Uterus (tissue), 4 donors: ENCODE data around the gene HPSE. TPM values are rescaled to one million over a fixed set of nuclear protein-coding genes. Genes with fewer than 3 reads are reported as not detected.

Experiments used
- DNase-seq, 2 donors: peaks; one replicate each; pipeline ENCODE4 v3.0.0-alpha.2; 2019 to 2020
- H3K27ac ChIP-seq, 2 donors: fragments of 200-600 bp; sonication (generic); 1 replicate in 1 of 2; 2 replicates in 1 of 2; pipeline ENCODE4 v1.5.1; 2016 to 2018
- H3K27me3 ChIP-seq, 2 donors: fragments of 200-600 bp; sonication (generic); one replicate each; pipeline ENCODE4 v1.5.1; 2018 to 2019; ENCODE audit warnings: control low read depth in 1 of 2
- H3K36me3 ChIP-seq, 2 donors: fragments of 200-600 bp; sonication (generic); one replicate each; pipeline ENCODE4 v1.5.1; 2019; ENCODE audit warnings: control low read depth in 1 of 2
- H3K4me1 ChIP-seq, 2 donors: fragments of 200-600 bp; sonication (generic); one replicate each; pipeline ENCODE4 v1.5.1; 2018 to 2019; ENCODE audit warnings: control low read depth in 1 of 2
- H3K4me3 ChIP-seq, 2 donors: fragments of 200-600 bp; sonication (generic); 1 replicate in 1 of 2; 2 replicates in 1 of 2; pipeline ENCODE4 v1.5.1; 2018 to 2019; ENCODE audit warnings: mild to moderate bottlenecking in 1 of 2
- H3K9me3 ChIP-seq, 2 donors: fragments of 200-600 bp; sonication (generic); one replicate each; pipeline ENCODE4 v1.5.1; 2019; ENCODE audit warnings: control low read depth in 1 of 2
- POLR2A ChIP-seq, 2 donors: fragments of 450-650 bp; IDR thresholded peaks; one replicate each; pipeline ENCODE4 v1.6.1; 2016; ENCODE audit warnings: antibody characterized with exemption in 2 of 2, mild to moderate bottlenecking in 1 of 2, moderate library complexity in 1 of 2
- intact Hi-C: fragments of 100-400 bp; cut with DNase I; formaldehyde crosslinking; loops from one replicate; pipeline ENCODE4 v1.15.1; 2023; ENCODE audit warnings: low total_unique reads
- total RNA-seq, 4 donors: library from RNA; depleted of rRNA in 3 of 4; stranded (reverse); fragments of >200 nt in 3 of 4; gene quantifications; one replicate each; pipeline versions ENCODE4 v1.1.0 to v1.2.4, GENCODE V29; 2014 to 2023
- TF ChIP-seq, protein P1 (sequence below), 4 experiments: fragments of 200-600 bp in 2 of 4; fragments of 450-650 bp in 2 of 4; sonication (generic) in 2 of 4; IDR thresholded peaks; one replicate each; pipeline ENCODE4 v1.5.1; 2016 to 2019; ENCODE audit warnings: antibody characterized with exemption in 4 of 4, mild to moderate bottlenecking in 2 of 4, moderate library complexity in 1 of 4
- donor health status: DM: yes; HTN: yes; CAD: no.

Gene HPSE
- total RNA-seq, 4 donors from 2014 or later, result 1.3 to 10.2 (median 5.8) TPM

GRCh38 chr4:83339573-83339972 lies 4.9 kb upstream of the HPSE start:
- no peaks in the 10 kb centered on the region for H3K27me3 ChIP-seq
- peaks cover 0 to 6% of the 10 kb centered on the region in 2 donors for H3K9me3 ChIP-seq
- TF ChIP-seq POLR2A (IDR thresholded peaks at IDR 0.05), result no peak
- TF ChIP-seq, protein P1, sequence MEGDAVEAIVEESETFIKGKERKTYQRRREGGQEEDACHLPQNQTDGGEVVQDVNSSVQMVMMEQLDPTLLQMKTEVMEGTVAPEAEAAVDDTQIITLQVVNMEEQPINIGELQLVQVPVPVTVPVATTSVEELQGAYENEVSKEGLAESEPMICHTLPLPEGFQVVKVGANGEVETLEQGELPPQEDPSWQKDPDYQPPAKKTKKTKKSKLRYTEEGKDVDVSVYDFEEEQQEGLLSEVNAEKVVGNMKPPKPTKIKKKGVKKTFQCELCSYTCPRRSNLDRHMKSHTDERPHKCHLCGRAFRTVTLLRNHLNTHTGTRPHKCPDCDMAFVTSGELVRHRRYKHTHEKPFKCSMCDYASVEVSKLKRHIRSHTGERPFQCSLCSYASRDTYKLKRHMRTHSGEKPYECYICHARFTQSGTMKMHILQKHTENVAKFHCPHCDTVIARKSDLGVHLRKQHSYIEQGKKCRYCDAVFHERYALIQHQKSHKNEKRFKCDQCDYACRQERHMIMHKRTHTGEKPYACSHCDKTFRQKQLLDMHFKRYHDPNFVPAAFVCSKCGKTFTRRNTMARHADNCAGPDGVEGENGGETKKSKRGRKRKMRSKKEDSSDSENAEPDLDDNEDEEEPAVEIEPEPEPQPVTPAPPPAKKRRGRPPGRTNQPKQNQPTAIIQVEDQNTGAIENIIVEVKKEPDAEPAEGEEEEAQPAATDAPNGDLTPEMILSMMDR (IDR thresholded peaks at IDR 0.05), result no peak
- H3K36me3 ChIP-seq, result no peaks in the 10 kb centered on the region
- H3K4me1 ChIP-seq, result peaks cover 0 to under 1% of the 10 kb centered on the region in 2 donors
- no peak for DNase-seq
- intact Hi-C loops, result no loop called here
- no peak overlapping the region for H3K4me3 ChIP-seq
- H3K27ac ChIP-seq, result no peak overlapping the region

DNA sequence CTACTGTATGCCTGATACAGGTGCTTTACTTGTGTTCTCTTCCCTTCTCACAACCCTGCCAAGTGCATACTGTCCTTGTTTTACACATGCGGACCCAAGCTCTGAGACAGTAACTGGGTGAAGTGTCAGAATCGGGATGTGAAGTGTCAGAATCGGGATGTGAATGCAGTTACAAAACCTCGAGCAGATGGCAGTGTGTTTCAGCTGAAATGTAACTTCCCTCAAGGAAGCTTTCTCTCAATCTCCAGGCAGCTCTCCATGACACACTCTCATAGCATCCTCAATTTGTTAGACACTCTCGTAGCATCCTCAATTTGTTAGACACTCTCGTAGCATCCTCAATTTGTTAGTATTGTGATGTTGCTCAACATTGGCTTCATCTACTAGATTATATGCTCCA lies 1.1 kb upstream of the HPSE start:
- intact Hi-C loops, result no loop called here
- Histone ChIP-seq H3K27me3 (no peaks in the 10 kb centered on the region), H3K36me3 (no peaks in the 10 kb centered on the region), H3K9me3 (peaks cover 0 to 6% of the 10 kb centered on the region in 2 donors), H3K27ac (no peak overlapping the region), H3K4me3 (no peak overlapping the region), H3K4me1 (peaks cover 0 to 5% of the 10 kb centered on the region in 2 donors)
- TF ChIP-seq, protein P1 (IDR thresholded peaks at IDR 0.05), result no peak
- no peak for TF ChIP-seq POLR2A (IDR thresholded peaks at IDR 0.05)
- no peak for DNase-seq

- no peak overlapping the region for H3K4me3 ChIP-seq
- peaks cover 0 to 5% of the 10 kb centered on the region in 2 donors for H3K4me1 ChIP-seq
- no peaks in the 10 kb centered on the region for H3K27me3 ChIP-seq
- no peaks in the 10 kb centered on the region for H3K9me3 ChIP-seq
- DNase-seq, result no peak
- TF ChIP-seq, protein P1 (IDR thresholded peaks at IDR 0.05), result no peak
- no peak for TF ChIP-seq POLR2A (IDR thresholded peaks at IDR 0.05)
- H3K27ac ChIP-seq, result no peak overlapping the region
- H3K36me3 ChIP-seq, result no peaks in the 10 kb centered on the region
- intact Hi-C loops, result no loop called here
These were observed 2.7 kb downstream of the HPSE start for GRCh38 chr4:83331956-83332355.

DNA sequence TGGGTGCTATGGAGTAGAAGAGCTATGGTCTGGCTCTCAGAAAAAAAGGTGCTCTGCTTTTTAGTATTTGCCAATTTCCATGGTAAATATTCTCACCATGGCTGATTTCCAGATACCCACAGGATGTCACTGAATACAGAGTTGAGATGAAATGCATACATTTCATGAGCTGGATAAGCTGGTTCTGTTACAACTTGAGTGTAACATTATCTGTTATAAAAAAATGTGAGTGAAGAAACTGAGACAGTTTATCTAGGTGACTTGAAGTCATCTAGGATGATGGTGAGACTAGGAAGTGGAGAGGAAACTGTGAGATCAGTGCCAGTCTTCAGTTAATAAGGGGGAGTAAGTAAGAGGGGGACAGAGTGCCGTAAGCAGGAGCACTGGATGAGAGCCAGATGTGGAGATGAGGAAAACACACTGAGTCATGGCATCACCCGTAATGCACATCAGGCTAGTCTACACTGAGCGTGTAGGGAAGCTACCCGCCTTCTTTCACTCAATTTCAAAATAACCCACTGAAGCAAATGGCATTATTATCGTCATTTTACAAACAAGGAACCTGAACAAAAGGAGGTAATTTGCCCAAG lies 5.0 kb downstream of the HPSE start:
- intact Hi-C loops, result no loop called here
- no peaks in the 10 kb centered on the region for H3K9me3 ChIP-seq
- TF ChIP-seq POLR2A (IDR thresholded peaks at IDR 0.05), result no peak
- TF ChIP-seq, protein P1 (IDR thresholded peaks at IDR 0.05), result no peak
- no peaks in the 10 kb centered on the region for H3K36me3 ChIP-seq
- no peak for DNase-seq
- H3K27me3 ChIP-seq, result no peaks in the 10 kb centered on the region
- H3K4me1 ChIP-seq, result peaks cover 0 to 5% of the 10 kb centered on the region in 2 donors
- H3K4me3 ChIP-seq, result no peak overlapping the region
- H3K27ac ChIP-seq, result no peak overlapping the region

DNA sequence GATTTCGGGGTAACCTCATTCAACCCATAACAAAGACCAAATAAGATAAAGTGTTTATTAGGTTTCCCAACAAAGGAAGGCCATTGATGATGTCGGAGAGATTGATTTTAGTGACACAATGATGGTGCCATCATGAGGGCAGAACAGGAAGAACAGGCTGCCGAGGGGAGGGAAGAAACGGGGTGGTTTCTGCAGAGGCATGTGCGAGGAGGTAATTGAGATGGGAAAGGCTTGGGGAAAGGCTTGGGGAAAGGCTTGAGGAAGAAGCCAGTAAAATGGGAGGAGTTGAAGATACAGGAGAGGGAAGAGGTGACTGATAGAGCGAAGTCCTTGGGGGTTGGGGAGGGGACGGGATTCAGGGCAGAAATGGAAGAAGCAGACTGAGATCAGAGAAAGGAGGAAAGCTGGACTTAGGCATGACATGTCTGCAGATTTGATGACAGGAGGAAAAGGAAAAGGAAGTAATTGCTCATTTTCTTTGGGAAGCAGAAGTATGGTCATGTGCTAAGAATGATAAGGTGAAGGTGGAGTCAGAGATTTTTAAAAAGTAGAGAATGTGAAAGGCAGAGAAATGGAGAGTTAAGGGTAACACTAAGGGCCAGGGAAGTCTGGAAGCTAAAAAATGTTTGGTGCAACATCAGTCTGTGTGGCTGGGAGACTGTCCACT lies 6.0 kb downstream of the HPSE start:
- H3K9me3 ChIP-seq, result no peaks in the 10 kb centered on the region
- no peak for DNase-seq
- no peaks in the 10 kb centered on the region for H3K27me3 ChIP-seq
- H3K4me3 ChIP-seq, result no peak overlapping the region
- H3K36me3 ChIP-seq, result no peaks in the 10 kb centered on the region
- intact Hi-C loops, result no loop called here
- no peak for TF ChIP-seq POLR2A (IDR thresholded peaks at IDR 0.05)
- TF ChIP-seq, protein P1 (IDR thresholded peaks at IDR 0.05), result no peak
- H3K27ac ChIP-seq, result no peak overlapping the region
- H3K4me1 ChIP-seq, result no peaks in the 10 kb centered on the region
